Tibial nerve (tissue), 4 donors: ENCODE results near the gene OR4C15.

Experiments used
- EP300 ChIP-seq, 2 donors: sonication (generic); formaldehyde crosslinking; IDR thresholded peaks; one replicate each; pipeline ENCODE4 v1.6.1; 2017; ENCODE audit warnings: antibody characterized with exemption in 2 of 2, mild to moderate bottlenecking in 1 of 2
- POLR2A ChIP-seq, 2 donors: fragments of 450-650 bp; IDR thresholded peaks; one replicate each; pipeline ENCODE4 v1.6.1; 2017; ENCODE audit warnings: antibody characterized with exemption in 2 of 2, mild to moderate bottlenecking in 2 of 2, moderate library complexity in 2 of 2
- TF ChIP-seq, protein P1 (sequence below), 5 experiments: fragments of 200-600 bp in 3 of 5; fragments of 450-650 bp in 2 of 5; sonication (generic) in 3 of 5; IDR thresholded peaks; one replicate each; pipeline ENCODE4 v1.5.1; 2016 to 2019; ENCODE audit warnings: antibody characterized with exemption in 5 of 5, mild to moderate bottlenecking in 3 of 5, moderate library complexity in 2 of 5

DNA sequence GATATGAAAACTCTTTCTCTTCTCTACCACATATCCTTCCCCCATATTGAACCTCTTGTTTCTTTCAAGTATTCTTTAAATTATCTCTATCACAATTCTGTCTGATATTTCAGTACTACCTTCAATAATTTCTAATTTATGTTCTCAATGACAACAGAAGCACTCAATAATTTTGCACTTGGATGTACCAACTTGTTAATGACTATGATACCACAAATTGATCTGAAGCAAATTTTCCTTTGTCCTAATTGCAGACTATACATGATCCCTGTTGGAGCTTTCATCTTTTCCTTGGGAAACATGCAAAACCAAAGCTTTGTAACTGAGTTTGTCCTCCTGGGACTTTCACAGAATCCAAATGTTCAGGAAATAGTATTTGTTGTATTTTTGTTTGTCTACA lies at the start of gene OR4C15:
- TF ChIP-seq, protein P1, sequence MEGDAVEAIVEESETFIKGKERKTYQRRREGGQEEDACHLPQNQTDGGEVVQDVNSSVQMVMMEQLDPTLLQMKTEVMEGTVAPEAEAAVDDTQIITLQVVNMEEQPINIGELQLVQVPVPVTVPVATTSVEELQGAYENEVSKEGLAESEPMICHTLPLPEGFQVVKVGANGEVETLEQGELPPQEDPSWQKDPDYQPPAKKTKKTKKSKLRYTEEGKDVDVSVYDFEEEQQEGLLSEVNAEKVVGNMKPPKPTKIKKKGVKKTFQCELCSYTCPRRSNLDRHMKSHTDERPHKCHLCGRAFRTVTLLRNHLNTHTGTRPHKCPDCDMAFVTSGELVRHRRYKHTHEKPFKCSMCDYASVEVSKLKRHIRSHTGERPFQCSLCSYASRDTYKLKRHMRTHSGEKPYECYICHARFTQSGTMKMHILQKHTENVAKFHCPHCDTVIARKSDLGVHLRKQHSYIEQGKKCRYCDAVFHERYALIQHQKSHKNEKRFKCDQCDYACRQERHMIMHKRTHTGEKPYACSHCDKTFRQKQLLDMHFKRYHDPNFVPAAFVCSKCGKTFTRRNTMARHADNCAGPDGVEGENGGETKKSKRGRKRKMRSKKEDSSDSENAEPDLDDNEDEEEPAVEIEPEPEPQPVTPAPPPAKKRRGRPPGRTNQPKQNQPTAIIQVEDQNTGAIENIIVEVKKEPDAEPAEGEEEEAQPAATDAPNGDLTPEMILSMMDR (IDR thresholded peaks at IDR 0.05), result no peak
- no peak for TF ChIP-seq EP300 (IDR thresholded peaks at IDR 0.05)
- TF ChIP-seq POLR2A (IDR thresholded peaks at IDR 0.05), result no peak
